Thyroid gland (tissue), 4 donors: ENCODE results near the gene WNT9B.
"Not testable (repeated sequence)": the region's sequence is repeated elsewhere in the genome, so short reads cannot be mapped to it uniquely, and the experiment has no call there.

Source experiments
- POLR2A ChIP-seq, 2 donors: fragments of 450-650 bp; IDR thresholded peaks; one replicate each; pipeline ENCODE4 v1.6.1; 2017; ENCODE audit warnings: antibody characterized with exemption in 2 of 2, mild to moderate bottlenecking in 2 of 2, moderate library complexity in 1 of 2
- TF ChIP-seq, protein P1 (sequence below), 6 experiments: fragments of 200-600 bp in 3 of 6; fragments of 450-650 bp in 3 of 6; sonication (generic) in 3 of 6; IDR thresholded peaks; one replicate each; pipeline ENCODE4 v1.5.1; 2016 to 2019; ENCODE audit warnings: antibody characterized with exemption in 6 of 6, mild to moderate bottlenecking in 2 of 6, inconsistent platforms in 1 of 6, moderate library complexity in 1 of 6

DNA sequence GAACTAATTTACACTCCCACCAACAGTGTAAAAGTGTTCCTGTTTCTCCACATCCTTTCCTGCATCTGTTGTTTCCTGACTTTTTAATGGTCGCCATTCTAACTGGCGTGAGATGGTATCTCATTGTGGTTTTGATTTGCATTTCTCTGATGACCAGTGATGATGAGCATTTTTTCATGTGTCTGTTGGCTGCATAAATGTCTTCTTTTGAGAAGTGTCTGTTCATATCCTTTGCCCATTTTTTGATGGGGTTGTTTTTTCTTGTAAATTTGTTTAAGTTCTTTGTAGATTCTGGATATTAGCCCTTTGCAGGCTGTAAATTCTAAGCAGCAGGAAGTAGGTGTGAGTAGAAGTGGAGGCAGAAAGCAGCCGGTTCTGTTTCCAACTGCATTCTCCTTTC is 10.8 kb upstream of the WNT9B start:
- TF ChIP-seq, protein P1, sequence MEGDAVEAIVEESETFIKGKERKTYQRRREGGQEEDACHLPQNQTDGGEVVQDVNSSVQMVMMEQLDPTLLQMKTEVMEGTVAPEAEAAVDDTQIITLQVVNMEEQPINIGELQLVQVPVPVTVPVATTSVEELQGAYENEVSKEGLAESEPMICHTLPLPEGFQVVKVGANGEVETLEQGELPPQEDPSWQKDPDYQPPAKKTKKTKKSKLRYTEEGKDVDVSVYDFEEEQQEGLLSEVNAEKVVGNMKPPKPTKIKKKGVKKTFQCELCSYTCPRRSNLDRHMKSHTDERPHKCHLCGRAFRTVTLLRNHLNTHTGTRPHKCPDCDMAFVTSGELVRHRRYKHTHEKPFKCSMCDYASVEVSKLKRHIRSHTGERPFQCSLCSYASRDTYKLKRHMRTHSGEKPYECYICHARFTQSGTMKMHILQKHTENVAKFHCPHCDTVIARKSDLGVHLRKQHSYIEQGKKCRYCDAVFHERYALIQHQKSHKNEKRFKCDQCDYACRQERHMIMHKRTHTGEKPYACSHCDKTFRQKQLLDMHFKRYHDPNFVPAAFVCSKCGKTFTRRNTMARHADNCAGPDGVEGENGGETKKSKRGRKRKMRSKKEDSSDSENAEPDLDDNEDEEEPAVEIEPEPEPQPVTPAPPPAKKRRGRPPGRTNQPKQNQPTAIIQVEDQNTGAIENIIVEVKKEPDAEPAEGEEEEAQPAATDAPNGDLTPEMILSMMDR (IDR thresholded peaks at IDR 0.05): not testable (repeated sequence)
- TF ChIP-seq POLR2A (IDR thresholded peaks at IDR 0.05): not testable (repeated sequence)
